Measurements from ENCODE around the gene MTOR. TPM values are rescaled to one million over a fixed set of nuclear protein-coding genes. Genes with fewer than 3 reads are reported as not detected.

Gene MTOR
- total and polyA plus RNA-seq, 2 donors (not counting 3 experiments of a cell fraction or from before 2014, with no cell fraction given), result 33.5 to 50.4 TPM

DNA sequence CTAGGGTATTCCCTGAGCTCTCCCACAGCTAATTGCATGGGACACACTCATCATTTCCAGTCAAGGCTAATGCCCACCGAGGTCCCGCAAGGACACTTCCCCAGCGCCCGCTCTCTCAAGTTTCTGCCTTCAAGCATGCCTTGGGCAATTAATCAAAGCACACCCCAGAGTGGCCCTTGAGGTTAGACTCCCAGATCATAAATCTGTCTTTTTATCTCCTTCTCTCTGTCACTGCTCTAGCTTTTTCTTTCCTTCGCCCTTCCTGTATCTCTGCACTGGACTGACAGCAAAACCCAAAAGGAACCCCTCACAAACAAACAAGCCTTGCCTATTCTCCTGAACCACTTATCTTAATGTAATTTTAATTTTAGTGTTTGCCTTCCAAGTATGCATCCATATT is 154.8 kb downstream of the MTOR start:
- no peak overlapping the region for H3K4me2 ChIP-seq (ENCODE audit: insufficient read depth, low read length)
- no peak overlapping the region for H3K4me3 ChIP-seq (replicated peaks in 1 of 3; ENCODE audit: insufficient read depth in 1 of 3, low read depth in 1 of 3, low read length in 3 of 3)
- H3K9me3 ChIP-seq (replicated peaks; ENCODE audit: control insufficient read depth, insufficient read depth, low read length), result no peaks in the 10 kb centered on the region
- H2AFZ ChIP-seq (ENCODE audit: low read depth, low read length), result no peak overlapping the region
- POLR2A ChIA-PET, result no interaction called here
- no peaks in the 10 kb centered on the region for H3K27me3 ChIP-seq (ENCODE audit: control insufficient read depth in 2 of 2, insufficient read depth in 2 of 2, low read length in 2 of 2)
- no peaks in the 10 kb centered on the region for H4K20me1 ChIP-seq (replicated peaks; ENCODE audit: control insufficient read depth, extremely low read depth, insufficient read depth, low read length)
- H3K9ac ChIP-seq (replicated peaks; ENCODE audit: extremely low read depth, insufficient read depth, low read length), result no peak overlapping the region
- intact Hi-C loops (cut with micrococcal nuclease) (no loop called here), dilution Hi-C loops (cut with MboI; ENCODE audit: extremely low pct_ligation_motif_present, low sequenced_read_pairs) (no loop called here)
- H3K4me1 ChIP-seq (ENCODE audit: control insufficient read depth, extremely low read depth, insufficient read depth, low read length), result no peaks in the 10 kb centered on the region
- TF ChIP-seq, protein P1, sequence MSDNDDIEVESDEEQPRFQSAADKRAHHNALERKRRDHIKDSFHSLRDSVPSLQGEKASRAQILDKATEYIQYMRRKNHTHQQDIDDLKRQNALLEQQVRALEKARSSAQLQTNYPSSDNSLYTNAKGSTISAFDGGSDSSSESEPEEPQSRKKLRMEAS (IDR thresholded peaks at IDR 0.05; ENCODE audit: insufficient read depth, insufficient read length), result no peak
- TF ChIP-seq GATA2 (IDR thresholded peaks at IDR 0.05; ENCODE audit: insufficient read depth, insufficient read length, low read depth, low read length) (no peak), MYC (IDR thresholded peaks at IDR 0.05; ENCODE audit: low read depth, low read length) (no peak), POLR2A (IDR thresholded peaks at IDR 0.05; ENCODE audit: low read depth, low read length) (no peak), EZH2 (IDR thresholded peaks at IDR 0.05; ENCODE audit: borderline replicate concordance, low read depth, low read length, severe bottlenecking) (no peak), POLR2AphosphoS5 (IDR thresholded peaks at IDR 0.05; ENCODE audit: insufficient read depth, low read depth, low read length) (no peak), JUN (IDR thresholded peaks at IDR 0.05; ENCODE audit: borderline replicate concordance, insufficient read depth, insufficient read length, low read depth) (no peak), FOS (IDR thresholded peaks at IDR 0.05; ENCODE audit: borderline replicate concordance, insufficient read depth, low read length) (no peak)
- TF ChIP-seq, protein P2, sequence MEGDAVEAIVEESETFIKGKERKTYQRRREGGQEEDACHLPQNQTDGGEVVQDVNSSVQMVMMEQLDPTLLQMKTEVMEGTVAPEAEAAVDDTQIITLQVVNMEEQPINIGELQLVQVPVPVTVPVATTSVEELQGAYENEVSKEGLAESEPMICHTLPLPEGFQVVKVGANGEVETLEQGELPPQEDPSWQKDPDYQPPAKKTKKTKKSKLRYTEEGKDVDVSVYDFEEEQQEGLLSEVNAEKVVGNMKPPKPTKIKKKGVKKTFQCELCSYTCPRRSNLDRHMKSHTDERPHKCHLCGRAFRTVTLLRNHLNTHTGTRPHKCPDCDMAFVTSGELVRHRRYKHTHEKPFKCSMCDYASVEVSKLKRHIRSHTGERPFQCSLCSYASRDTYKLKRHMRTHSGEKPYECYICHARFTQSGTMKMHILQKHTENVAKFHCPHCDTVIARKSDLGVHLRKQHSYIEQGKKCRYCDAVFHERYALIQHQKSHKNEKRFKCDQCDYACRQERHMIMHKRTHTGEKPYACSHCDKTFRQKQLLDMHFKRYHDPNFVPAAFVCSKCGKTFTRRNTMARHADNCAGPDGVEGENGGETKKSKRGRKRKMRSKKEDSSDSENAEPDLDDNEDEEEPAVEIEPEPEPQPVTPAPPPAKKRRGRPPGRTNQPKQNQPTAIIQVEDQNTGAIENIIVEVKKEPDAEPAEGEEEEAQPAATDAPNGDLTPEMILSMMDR (IDR thresholded peaks at IDR 0.05; ENCODE audit: extremely low read depth in 1 of 2, insufficient read depth in 1 of 2, low read depth in 1 of 2, low read length in 2 of 2), result no peak
- H3K9me1 ChIP-seq (replicated peaks; ENCODE audit: control insufficient read depth, extremely low read depth, insufficient read depth, low read length), result no peaks in the 10 kb centered on the region
- BruUV-seq (replicated peaks), result no TSS peak
- no peak for FAIRE-seq
- no peaks in the 10 kb centered on the region for H3K79me2 ChIP-seq (ENCODE audit: control insufficient read depth, insufficient read depth, low read length)
- no peak for DNase-seq (ENCODE audit: low read depth, low spot score)
- CTCF ChIA-PET, result interaction anchor here (0.8 to 1.0 kb wide), 3 partner anchors 9 to 70 kb away, joined by 3 to 4 read pairs (median 3); partner anchors contain the start of gene EXOSC10
- H3K27ac ChIP-seq (ENCODE audit: insufficient read depth, low read depth, low read length), result no peak overlapping the region
- peaks cover 10 to 14% of the 10 kb centered on the region in 2 experiments for H3K36me3 ChIP-seq (ENCODE audit: control insufficient read depth in 2 of 2, extremely low read depth in 1 of 2, insufficient read depth in 2 of 2, low read length in 2 of 2)

All from endothelial cell of umbilical vein (primary cell).